Stimulated activated CD8-positive, alpha-beta memory T cell treated with anti-CD3 and anti-CD28 coated beads, Interleukin-4, amount 100 ng/mL, for 48 hours (primary cell): ENCODE data around the gene COL23A1.
A peak's percentile ranks its signal among the peaks of the same experiment; 100 is the strongest.
"Not testable (repeated sequence)": the region's sequence is repeated elsewhere in the genome, so short reads cannot be mapped to it uniquely, and the experiment has no call there.

Experiments used
- DNase-seq: peaks from one replicate; pipeline ENCODE4 v3.0.0-alpha.2; 2020

Gene COL23A1

GRCh38 chr5:178248750-178249149 lies 341.4 kb downstream of the COL23A1 start:
- DNase-seq = no peak

DNA sequence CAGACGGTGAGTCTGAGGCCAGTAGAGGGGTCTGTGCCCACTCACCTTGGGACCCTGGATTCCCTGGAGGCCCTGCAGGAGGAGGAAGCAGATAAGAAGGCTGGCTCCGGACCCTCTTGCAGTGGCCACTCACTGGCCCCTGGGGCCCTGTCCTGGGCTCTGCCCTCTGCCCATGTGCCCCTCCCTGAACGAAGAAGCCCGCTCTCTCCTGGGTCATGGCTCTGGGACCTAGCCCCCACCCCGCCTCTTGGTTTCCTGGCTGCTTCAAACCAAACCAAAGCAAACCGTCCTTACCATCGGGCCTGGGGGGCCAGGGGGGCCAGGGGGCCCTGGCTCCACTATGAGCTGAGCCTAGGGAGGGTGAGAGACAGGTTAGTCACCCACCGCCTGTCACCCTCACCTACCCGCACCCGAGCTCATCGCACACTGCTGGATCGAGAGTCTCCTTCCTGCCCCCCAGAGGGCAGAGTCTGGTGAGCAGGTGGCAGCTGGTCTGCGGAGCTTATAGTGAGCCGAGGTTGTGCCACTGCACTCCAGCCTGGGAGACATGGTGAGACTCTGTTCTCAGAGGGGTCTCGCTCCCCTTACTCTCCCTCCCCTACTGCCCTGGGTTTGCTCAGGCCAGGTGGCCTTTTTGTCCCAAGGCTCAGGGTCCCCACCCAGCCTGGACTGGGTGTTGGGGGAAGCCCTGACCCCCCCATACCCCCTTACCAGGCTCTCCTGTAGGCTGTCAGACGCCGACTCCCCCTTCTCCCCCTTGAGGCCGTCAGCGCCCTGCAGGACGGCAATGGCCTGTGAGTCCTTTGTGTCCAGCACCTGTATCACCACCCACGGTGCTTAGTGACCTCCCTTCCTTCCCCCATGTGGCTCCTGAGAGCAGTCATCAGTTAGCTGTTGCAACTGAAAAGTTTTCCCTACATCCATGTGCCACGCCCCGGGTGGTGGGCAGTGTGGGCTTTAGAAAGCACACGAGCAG lies 342.4 kb downstream of the COL23A1 start:
- peak; percentile 52 for DNase-seq

DNA sequence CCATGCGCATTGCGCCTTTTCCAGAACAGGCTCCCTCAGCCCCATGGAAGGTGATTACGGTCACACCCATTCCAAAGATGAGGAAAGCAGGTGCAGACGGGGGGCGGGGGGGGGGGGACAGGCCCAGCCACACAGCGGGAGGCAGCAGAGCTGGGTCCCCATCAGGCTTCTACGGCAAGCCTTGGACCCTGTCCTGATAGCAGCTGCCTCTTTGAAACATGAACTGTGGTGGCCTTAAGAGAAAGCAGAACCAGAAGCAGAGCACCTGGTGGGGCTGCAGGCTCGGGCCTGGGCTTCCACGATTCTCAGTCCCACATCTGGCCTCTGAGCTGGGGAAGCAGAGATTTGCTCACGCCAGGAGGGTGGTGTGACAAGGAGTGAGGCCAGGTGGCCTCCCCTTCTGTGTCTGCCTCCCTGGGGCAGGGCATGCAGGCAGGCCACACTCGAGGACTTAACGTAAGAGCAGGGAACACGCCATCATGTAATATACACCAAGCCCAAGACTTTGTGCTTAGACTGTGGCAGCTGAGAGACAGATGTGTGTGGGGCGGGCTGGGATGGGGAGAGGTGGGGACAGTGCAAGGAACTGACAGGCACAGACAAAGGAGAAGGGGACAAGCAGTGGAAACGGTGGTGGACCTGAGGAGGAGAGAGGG lies 343.4 kb downstream of the COL23A1 start:
- DNase-seq = no peak

- no peak for DNase-seq
These were observed 344.8 kb downstream of the COL23A1 start for GRCh38 chr5:178245389-178245788.

GRCh38 chr5:178244576-178244975 lies 345.6 kb downstream of the COL23A1 start:
- no peak for DNase-seq

GRCh38 chr5:178242416-178242815 lies 347.8 kb downstream of the COL23A1 start:
- DNase-seq = no peak

- DNase-seq = no peak
These were observed 348.4 kb downstream of the COL23A1 start for GRCh38 chr5:178241688-178242231.

- peak; percentile 50 for DNase-seq
These were observed 348.9 kb downstream of the COL23A1 start for GRCh38 chr5:178241231-178241663.

GRCh38 chr5:178240766-178241165 lies 349.4 kb downstream of the COL23A1 start:
- no peak for DNase-seq

DNA sequence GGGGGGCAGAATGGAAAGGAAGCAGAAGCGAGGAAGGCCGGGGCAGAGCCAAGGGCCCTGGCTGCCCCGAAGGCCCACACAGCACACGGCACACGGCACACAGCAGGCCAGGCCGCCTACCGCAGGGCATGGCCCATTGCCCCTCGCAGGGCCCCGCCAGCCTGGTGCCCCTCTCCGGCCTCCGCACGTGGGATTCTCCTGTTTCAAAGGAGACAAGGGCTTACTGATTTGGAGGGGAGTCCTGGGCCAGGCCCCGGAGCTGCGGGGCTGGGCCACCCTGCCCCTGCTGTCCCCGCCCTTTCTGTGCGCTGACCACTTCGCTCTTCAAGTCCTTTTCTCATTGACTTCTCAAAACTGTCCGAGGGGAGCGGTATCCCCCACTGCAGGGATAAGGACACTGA lies 349.9 kb downstream of the COL23A1 start:
- no peak for DNase-seq

DNA sequence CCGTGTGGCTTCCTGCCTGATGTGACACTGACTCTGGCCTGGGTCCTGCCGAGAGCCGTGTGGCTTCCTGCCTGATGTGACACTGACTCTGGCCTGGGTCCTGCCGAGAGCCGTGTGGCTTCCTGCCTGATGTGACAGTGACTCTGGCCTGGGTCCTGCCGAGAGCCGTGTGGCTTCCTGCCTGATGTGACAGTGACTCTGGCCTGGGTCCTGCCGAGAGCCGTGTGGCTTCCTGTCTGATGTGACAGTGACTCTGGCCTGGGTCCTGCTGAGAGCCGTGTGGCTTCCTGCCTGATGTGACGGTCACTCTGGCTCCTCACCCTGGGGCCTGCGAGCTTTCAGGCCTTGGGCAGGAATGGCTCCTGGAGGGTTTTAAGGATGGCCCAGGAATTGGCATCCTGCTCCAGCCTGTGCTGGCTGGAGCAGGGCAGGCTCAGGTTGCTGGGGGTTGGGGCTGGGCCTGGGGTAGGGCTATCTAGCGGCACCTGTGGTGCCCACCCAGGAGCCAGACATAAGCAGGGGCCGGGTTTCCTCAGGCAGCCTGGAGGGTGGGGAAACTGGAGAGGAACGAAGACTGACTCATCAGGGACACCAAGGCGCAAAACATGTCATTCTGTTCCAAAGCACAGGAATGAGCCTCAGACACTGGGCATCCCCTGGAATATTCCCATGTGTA lies 350.4 kb downstream of the COL23A1 start:
- not testable (repeated sequence) for DNase-seq

- peak; percentile 60 for DNase-seq
These were observed 351.2 kb downstream of the COL23A1 start for GRCh38 chr5:178238711-178239592.

DNA sequence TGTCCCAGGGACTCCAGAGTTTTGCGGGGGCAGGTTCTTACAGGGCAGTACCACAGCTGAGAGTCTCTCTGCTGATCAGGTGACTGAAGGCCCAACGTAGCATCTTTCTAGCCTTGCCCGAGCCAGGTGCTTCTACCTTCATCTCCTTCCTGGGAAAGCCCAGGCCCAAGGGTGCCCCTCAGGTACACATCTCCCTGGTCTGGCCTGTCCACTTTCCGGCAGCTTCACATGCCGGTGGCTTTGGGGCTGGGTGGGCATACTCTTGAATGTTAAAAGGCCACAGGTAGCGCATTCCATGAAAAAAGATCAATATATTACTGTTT lies 351.9 kb downstream of the COL23A1 start:
- DNase-seq = no peak

DNA sequence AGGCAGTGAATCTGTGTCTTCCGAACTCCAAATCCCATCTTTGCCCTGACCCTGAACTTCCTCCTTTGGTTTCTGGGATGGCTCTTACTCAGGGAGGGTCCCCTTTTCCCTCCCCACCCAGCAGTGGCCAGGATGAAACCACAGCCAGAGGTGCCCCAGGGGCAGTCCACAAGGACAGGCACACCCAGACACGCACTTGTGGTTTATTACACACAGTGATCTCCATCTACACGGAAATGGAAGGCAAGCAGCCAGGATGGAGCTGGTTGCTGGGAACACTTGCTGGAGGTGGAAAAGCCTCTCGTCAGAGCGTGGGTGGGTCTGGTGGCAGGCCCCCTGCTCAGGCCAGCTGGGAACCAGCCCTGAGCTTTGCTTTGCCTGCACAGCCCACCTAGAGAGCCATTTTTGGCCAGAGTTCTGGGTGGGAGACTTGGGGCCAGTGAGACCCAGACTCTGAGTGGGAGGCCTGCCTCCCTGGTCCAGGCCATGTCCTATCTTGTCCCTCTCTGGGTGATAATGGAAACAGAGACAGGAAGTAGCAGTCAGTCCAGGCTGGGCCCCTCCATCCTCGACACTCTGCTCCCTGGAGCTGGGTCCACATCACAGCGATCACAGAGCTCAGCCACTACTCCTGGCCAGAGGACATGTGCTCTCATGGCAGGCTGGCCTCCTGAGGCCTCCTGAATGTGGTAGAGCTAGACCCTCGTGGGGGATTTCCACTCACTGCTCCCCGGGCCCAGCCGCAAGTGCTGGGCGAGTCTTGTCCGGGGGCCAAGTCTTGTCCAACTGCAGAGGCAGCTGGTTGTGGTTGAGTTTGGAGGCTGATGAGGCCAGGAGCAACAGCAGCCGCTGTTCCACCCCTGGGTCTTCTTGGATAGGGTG lies 352.5 kb downstream of the COL23A1 start:
- DNase-seq = no peak

DNA sequence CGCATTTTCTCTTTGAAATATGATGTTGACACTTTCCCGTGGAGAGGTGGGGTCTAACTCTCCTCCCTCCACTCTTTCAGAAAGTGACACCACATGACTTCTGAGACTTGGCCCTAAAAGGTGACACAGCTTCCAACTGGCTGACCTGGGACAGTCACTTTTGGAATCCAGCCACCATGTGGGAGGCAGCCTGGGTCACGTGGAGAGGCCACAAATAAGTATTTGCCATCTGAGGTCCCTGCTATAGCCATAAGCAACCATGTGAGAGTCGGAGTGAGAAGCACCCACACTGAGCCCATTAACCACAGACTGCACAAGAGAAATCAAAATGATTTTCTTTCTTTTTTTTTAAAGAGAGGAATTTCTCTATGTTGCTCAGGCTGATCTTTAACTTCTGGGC lies 353.5 kb downstream of the COL23A1 start:
- no peak for DNase-seq

- no peak for DNase-seq
These were observed 354.1 kb downstream of the COL23A1 start for GRCh38 chr5:178236126-178236525.

- no peak for DNase-seq
These were observed 354.6 kb downstream of the COL23A1 start for GRCh38 chr5:178235588-178235974.

DNA sequence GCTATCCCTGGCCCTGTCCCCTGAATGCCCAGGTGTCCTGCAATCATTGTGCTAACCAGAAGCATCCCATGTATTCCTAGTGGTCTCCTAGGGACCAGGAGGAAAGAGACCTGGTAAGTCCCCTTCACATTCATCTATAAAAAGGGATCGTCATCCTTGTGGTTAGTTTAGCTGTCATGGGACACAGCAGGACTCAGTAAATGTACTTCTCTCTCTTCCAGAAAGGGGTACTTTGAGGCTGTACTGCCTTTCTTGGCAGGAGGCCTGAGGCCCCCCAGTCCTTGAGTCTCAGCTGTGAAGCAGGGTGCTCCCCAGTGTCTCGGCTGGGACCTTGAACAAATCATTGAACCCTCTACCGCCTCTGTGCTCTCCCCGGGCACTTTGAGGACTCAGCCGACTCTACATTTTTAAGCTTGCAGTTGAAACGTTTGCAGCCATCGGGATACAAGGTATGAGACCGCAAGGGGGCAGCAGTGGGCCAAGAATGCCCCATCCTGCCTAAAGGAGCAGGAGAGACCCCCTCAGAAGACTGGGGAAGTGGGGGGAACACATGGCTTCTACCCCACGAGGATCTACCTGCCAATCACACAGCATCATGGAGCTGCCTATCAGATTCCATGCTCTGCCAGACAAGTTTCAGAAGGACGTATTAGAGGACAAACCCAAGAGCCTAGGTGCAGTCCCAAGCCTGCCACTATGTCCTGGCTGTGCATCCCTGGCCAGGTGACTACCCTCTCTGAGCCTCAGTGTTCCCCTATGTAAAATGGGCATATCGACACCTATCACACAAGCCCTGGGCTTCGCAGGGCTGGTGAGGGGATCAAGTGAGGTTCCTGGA lies 355.2 kb downstream of the COL23A1 start:
- peak; percentile 94 for DNase-seq

DNA sequence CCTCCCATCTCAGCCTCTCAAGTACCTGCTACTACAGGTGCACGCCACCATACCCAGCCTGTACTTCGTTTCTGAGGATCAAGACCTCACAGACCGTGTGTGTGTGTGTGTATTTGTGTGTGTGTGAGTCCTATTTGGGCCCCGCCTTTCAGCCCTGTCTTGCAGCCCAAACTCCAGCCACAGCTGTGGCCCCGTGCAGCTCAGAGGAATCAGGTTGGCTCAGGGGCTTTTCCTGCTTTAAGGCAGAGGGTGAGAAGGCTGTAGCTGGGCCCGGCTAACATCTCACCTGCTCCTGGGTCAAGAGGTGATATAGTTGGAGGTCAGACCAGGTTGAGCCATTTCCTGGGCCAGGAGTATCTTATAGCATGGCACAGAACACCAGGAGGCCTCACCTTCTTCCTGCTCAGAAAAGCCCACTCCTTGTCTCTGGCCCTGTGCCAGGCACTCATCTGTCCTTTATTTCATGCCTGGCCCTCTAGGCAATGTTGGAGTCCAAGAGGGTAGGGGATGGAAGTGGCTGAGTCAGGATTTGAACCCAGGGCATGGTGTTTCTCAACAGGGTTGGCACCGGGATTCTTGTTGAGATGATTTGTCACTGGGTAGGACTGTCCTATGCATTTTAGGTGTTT lies 356.0 kb downstream of the COL23A1 start:
- DNase-seq = no peak

DNA sequence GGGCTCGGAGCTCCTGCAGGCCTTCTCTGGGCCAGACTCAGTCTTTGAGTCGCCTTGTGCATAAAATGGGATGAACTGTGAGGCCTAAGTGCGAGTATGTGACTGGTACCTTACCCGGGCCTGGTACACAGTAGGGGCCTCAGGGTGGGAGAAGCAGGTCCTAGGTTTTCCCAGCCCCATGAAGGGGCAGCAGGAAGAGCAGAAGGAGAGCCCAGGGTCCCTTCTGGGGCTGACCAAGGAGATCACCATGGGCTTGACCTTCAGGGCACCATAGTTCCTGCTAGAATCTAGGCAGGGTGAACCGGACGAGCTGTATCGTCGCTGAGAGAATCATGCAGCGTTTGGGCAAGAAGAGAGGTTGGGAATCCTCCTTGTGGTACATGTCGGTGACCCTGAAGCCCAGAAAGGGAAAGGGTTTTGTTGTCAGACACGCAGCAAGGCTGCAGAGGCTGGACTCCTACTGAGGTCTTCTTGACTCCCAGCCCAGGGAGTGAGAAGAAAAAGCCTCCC lies 357.2 kb downstream of the COL23A1 start:
- no peak for DNase-seq
